Measurements from ENCODE around the gene NHLH2.
A peak's percentile ranks its signal among the peaks of the same experiment; 100 is the strongest.

Gene NHLH2

GRCh38 chr1:115840605-115841460 is at the start of gene NHLH2:
Gene NHLH2 (minus strand): TSS chr1:115841126. CDS start chr1:115838372, 2,754 bp downstream.
- no peak for DNase-seq

- DNase-seq, result peak; percentile 57
Observed at GRCh38 chr1:115890580-115890979, 49.7 kb upstream of the NHLH2 start.

GRCh38 chr1:115888976-115889375 is 48.0 kb upstream of the NHLH2 start:
- no peak for DNase-seq

- peak; percentile 2 for DNase-seq
Observed at GRCh38 chr1:115882913-115883902, 42.3 kb upstream of the NHLH2 start.

GRCh38 chr1:115880981-115881672 is 40.2 kb upstream of the NHLH2 start:
- no peak for DNase-seq

GRCh38 chr1:115879977-115880376 is 39.1 kb upstream of the NHLH2 start:
- DNase-seq, result no peak

GRCh38 chr1:115877511-115877910 is 36.6 kb upstream of the NHLH2 start:
- DNase-seq, result peak; percentile 16

- no peak for DNase-seq
Observed at GRCh38 chr1:115874904-115875303, 34.0 kb upstream of the NHLH2 start.

GRCh38 chr1:115874497-115874896 is 33.6 kb upstream of the NHLH2 start:
- no peak for DNase-seq

GRCh38 chr1:115873184-115873583 is 32.3 kb upstream of the NHLH2 start:
- DNase-seq, result no peak

GRCh38 chr1:115869064-115869463 is 28.1 kb upstream of the NHLH2 start:
- DNase-seq, result no peak

- DNase-seq, result no peak
Observed at GRCh38 chr1:115867216-115867615, 26.3 kb upstream of the NHLH2 start.

- no peak for DNase-seq
Observed at GRCh38 chr1:115865704-115866380, 24.9 kb upstream of the NHLH2 start.

- DNase-seq, result no peak
Observed at GRCh38 chr1:115862403-115862802, 21.5 kb upstream of the NHLH2 start.

- DNase-seq, result no peak
Observed at GRCh38 chr1:115854005-115854404, 13.1 kb upstream of the NHLH2 start.

GRCh38 chr1:115850937-115851336 is 10.0 kb upstream of the NHLH2 start:
- DNase-seq, result no peak

- DNase-seq, result no peak
Observed at GRCh38 chr1:115847787-115848186, 6.9 kb upstream of the NHLH2 start.

- DNase-seq, result no peak
Observed at GRCh38 chr1:115842948-115843347, 2.0 kb upstream of the NHLH2 start.

GRCh38 chr1:115839679-115840237 is 1.2 kb downstream of the NHLH2 start:
- DNase-seq, result no peak

- peak; percentile 18 for DNase-seq
Observed at GRCh38 chr1:115839029-115839678, 1.8 kb downstream of the NHLH2 start.

- DNase-seq, result no peak
Observed at GRCh38 chr1:115838431-115839028, 2.4 kb downstream of the NHLH2 start.
